ENCODE results near the gene TEX36. TPM values are rescaled to one million over a fixed set of nuclear protein-coding genes. Genes with fewer than 3 reads are reported as not detected.

TEX36 gene
- total and polyA plus RNA-seq, 2 donors (not counting 1 experiment from before 2014, with no cell fraction given) = not detected

GRCh38 chr10:125684581-125684980, 1.6 kb upstream of the TEX36 start:
- Histone ChIP-seq H3K27ac (ENCODE audit: insufficient read depth, low read length) (no peak overlapping the region), H2AFZ (ENCODE audit: low read length) (no peak overlapping the region), H3K9me3 (ENCODE audit: control insufficient read depth, insufficient read depth, low read depth, low read length) (no peaks in the 10 kb centered on the region)

DNA sequence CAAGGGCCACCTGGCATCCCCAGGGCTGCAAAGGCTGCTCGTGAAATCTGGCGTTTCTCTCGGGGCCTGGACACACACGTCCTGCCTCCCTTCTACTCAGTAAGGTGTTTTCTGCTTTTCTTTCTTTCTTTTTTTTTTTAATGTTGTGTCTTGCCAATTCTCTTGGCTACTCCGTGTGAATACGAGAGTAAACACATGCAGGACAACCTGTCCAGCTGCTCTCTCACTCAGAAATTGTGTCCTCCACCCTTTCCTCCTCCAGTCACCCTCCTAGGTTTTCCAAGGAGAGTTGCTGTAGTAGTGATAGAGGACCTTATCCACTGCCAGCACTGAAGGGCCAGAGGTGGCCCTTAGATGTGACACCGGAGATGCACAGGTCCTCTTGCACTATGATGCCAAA, 858 bp upstream of the TEX36 start:
- no peak overlapping the region for H3K4me3 ChIP-seq (replicated peaks in 1 of 4; ENCODE audit: control extremely low read depth in 1 of 4, insufficient read depth in 1 of 4, low read depth in 3 of 4, low read length in 4 of 4)
- H3K4me1 ChIP-seq (ENCODE audit: control insufficient read depth, extremely low read depth, insufficient read depth, low read length) = no peaks in the 10 kb centered on the region
- H3K27ac ChIP-seq (ENCODE audit: insufficient read depth, low read length) = no peak overlapping the region
- no peak for TF ChIP-seq EZH2 (IDR thresholded peaks at IDR 0.05; ENCODE audit: low read length, missing control alignments)
- no peak for TF ChIP-seq CTCF (conservative IDR thresholded peaks at IDR 0.05 in 1 of 2, IDR thresholded peaks at IDR 0.05 in 1 of 2; ENCODE audit: low read depth in 1 of 2, low read length in 2 of 2)
- no peaks in the 10 kb centered on the region for H3K9me3 ChIP-seq (ENCODE audit: control insufficient read depth, insufficient read depth, low read depth, low read length)
- H3K4me2 ChIP-seq (ENCODE audit: extremely low read depth, insufficient read depth, low read length) = no peak overlapping the region
- H3K36me3 ChIP-seq (ENCODE audit: control insufficient read depth, insufficient read depth, low read length) = no peaks in the 10 kb centered on the region
- no peaks in the 10 kb centered on the region for H4K20me1 ChIP-seq (ENCODE audit: control insufficient read depth, extremely low read depth, insufficient read depth, low read length)
- H3K9ac ChIP-seq (ENCODE audit: insufficient read depth, low read length) = no peak overlapping the region
- H3K79me2 ChIP-seq (ENCODE audit: control insufficient read depth, insufficient read depth, low read length) = no peaks in the 10 kb centered on the region
- DNase-seq (ENCODE audit: low read depth in 2 of 2) = no peak
- no peaks in the 10 kb centered on the region for H3K27me3 ChIP-seq (ENCODE audit: control insufficient read depth, insufficient read depth, low read length)
- H2AFZ ChIP-seq (ENCODE audit: low read length) = no peak overlapping the region

More at GRCh38 chr10:125684581-125684980, 1.6 kb upstream of the TEX36 start:
- H3K36me3 ChIP-seq (ENCODE audit: control insufficient read depth, insufficient read depth, low read length) = no peaks in the 10 kb centered on the region
- no peak for DNase-seq (ENCODE audit: low read depth in 2 of 2)
- H3K4me2 ChIP-seq (ENCODE audit: extremely low read depth, insufficient read depth, low read length) = no peak overlapping the region
- no peaks in the 10 kb centered on the region for H4K20me1 ChIP-seq (ENCODE audit: control insufficient read depth, extremely low read depth, insufficient read depth, low read length)
- H3K4me1 ChIP-seq (ENCODE audit: control insufficient read depth, extremely low read depth, insufficient read depth, low read length) = no peaks in the 10 kb centered on the region
- H3K27me3 ChIP-seq (ENCODE audit: control insufficient read depth, insufficient read depth, low read length) = no peaks in the 10 kb centered on the region
- no peak for TF ChIP-seq EZH2 (IDR thresholded peaks at IDR 0.05; ENCODE audit: low read length, missing control alignments)
- TF ChIP-seq CTCF (conservative IDR thresholded peaks at IDR 0.05 in 1 of 2, IDR thresholded peaks at IDR 0.05 in 1 of 2; ENCODE audit: low read depth in 1 of 2, low read length in 2 of 2) = no peak
- no peak overlapping the region for H3K4me3 ChIP-seq (replicated peaks in 1 of 4; ENCODE audit: control extremely low read depth in 1 of 4, insufficient read depth in 1 of 4, low read depth in 3 of 4, low read length in 4 of 4)
- H3K79me2 ChIP-seq (ENCODE audit: control insufficient read depth, insufficient read depth, low read length) = no peaks in the 10 kb centered on the region
- no peak overlapping the region for H3K9ac ChIP-seq (ENCODE audit: insufficient read depth, low read length)

- no peak for DNase-seq (ENCODE audit: low read depth in 2 of 2)
- no peak for TF ChIP-seq CTCF (conservative IDR thresholded peaks at IDR 0.05 in 1 of 2, IDR thresholded peaks at IDR 0.05 in 1 of 2; ENCODE audit: low read depth in 1 of 2, low read length in 2 of 2)
- no peak for TF ChIP-seq EZH2 (IDR thresholded peaks at IDR 0.05; ENCODE audit: low read length, missing control alignments)
- Histone ChIP-seq H3K4me3 (replicated peaks in 1 of 4; ENCODE audit: control extremely low read depth in 1 of 4, insufficient read depth in 1 of 4, low read depth in 3 of 4, low read length in 4 of 4) (peak overlapping the region in 1 of 4 experiments; percentile 4), H3K4me1 (ENCODE audit: control insufficient read depth, extremely low read depth, insufficient read depth, low read length) (no peaks in the 10 kb centered on the region), H3K9ac (ENCODE audit: insufficient read depth, low read length) (no peak overlapping the region), H2AFZ (ENCODE audit: low read length) (peak overlapping the region; percentile 55), H4K20me1 (ENCODE audit: control insufficient read depth, extremely low read depth, insufficient read depth, low read length) (no peaks in the 10 kb centered on the region), H3K9me3 (ENCODE audit: control insufficient read depth, insufficient read depth, low read depth, low read length) (no peaks in the 10 kb centered on the region), H3K4me2 (ENCODE audit: extremely low read depth, insufficient read depth, low read length) (peak overlapping the region; percentile 68), H3K27me3 (ENCODE audit: control insufficient read depth, insufficient read depth, low read length) (no peaks in the 10 kb centered on the region), H3K79me2 (ENCODE audit: control insufficient read depth, insufficient read depth, low read length) (no peaks in the 10 kb centered on the region), H3K36me3 (ENCODE audit: control insufficient read depth, insufficient read depth, low read length) (no peaks in the 10 kb centered on the region), H3K27ac (ENCODE audit: insufficient read depth, low read length) (no peak overlapping the region)
Observed at GRCh38 chr10:125679436-125679835, 3.5 kb downstream of the TEX36 start.
